T follicular helper cell (primary cell): Measurements from ENCODE around the gene CDY2A.
"Not testable (repeated sequence)": the region's sequence is repeated elsewhere in the genome, so short reads cannot be mapped to it uniquely, and the experiment has no call there.

Source experiments
- DNase-seq: peaks from one replicate; pipeline ENCODE4 v3.0.0-alpha.2; 2020; ENCODE audit warnings: low read depth
- total RNA-seq, 2 experiments: gene quantifications; one replicate each; lab custom pipeline; 2026; lab: John Stamatoyannopoulos, UW

CDY2A gene, protein sequence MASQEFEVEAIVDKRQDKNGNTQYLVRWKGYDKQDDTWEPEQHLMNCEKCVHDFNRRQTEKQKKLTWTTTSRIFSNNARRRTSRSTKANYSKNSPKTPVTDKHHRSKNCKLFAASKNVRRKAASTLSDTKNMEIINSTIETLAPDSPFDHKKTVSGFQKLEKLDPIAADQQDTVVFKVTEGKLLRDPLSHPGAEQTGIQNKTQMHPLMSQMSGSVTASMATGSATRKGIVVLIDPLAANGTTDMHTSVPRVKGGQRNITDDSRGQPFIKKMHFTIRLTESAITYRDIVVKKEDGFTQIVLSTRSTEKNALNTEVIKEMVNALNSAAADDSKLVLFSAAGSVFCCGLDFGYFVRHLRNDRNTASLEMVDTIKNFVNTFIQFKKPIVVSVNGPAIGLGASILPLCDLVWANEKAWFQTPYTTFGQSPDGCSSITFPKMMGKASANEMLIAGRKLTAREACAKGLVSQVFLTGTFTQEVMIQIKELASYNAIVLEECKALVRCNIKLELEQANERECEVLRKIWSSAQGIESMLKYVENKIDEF
- total RNA-seq = 0 reads per million in 2 experiments

DNA sequence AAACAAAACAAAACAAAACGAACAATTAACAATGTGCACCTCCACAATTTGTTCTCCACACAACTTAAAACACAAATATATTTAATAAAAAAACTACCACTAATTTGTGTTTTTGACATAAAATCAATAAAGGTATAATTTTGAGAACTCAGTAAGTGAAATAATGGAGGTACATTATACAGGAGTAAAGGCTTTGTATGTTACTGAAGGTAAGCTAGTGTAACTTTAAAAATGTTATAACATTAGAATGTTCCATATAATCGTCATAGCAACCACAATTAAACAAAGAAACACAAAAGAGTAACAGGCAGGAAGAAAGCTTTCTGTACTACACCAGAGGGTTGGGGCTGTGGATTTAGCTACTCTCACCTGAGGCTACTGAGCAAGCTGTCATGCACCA lies at the start of gene CDY2A:
Gene CDY2A (plus strand): TSS at position 301 of the 400 bp plus-strand sequence. CDS start 328 bp downstream, outside the sequence.
- DNase-seq = not testable (repeated sequence)

DNA sequence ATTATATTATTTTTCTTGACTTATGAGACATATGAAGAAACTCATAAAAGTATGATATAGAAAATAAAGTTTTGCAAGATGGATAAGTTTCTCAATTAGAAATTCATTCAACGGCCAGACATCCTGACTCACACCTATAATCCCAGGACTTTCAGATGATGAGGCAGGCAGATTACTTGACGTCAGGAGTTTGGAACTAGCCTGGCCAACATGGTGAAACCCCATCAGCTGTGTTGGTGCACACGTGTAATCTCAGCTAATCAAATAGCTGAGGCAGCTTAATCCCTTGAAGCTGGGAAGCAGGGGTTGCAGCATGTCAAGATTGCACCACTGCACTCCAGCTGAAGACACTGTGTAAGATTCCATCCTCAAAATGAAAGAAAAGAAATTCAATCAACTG lies 28.0 kb upstream of the CDY2A start:
- not testable (repeated sequence) for DNase-seq

DNA sequence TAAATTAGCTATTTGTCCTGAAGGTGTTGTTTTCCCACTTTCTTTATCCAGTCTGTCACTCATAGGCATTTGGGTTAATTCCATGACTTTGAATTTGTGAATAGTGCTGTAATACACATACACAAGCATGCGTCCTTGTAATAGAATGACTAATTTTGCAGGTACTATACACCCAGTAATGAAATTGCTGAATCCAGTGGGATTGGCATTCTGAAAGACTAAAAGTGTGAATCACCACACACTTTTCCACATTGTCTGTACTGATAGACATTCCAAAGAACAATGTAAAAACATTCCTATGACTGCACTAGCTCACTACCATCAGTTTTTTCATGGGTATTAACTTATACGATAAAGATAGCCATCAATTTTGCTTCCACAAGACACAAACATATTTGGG lies 27.3 kb upstream of the CDY2A start:
- DNase-seq = not testable (repeated sequence)

DNA sequence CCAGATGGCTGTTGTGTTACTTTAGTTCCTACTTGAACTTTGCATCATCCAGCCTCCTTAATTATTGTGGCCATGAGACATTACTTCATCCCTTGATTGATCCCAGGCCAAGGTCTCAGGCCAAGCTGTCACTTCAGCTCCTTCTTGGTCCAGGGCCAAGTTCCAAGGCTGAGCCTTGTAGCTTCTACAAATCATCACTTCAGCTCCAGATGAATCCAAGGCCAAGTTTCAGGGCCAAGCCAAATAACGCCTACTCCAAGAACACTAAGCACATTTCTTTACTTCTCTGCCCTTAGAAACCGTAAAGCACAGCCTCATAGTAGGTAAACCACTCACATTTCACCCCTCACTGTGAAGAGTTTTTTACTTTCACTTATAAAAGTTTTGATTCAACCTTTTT lies 1.7 kb upstream of the CDY2A start:
- DNase-seq = not testable (repeated sequence)

DNA sequence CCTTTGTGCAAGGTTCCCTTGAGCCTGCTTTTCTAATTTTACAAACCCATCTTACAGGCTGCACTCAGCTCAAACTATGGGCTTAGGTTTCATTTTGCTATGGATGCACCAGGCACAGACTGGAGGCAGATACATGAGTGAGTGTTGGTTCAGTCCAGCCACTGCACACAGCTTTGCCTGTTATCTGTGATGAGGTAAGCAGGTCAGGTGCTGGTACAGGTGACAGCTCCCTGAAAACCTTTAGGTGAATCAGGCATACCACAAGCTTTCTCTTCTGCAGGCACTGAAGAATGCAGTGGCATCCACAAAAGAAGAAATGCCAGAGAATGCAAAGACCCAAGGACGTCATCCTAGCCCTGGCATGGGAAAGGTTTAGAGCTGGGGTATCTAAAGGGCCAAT lies 3.3 kb downstream of the CDY2A start:
- DNase-seq = not testable (repeated sequence)

DNA sequence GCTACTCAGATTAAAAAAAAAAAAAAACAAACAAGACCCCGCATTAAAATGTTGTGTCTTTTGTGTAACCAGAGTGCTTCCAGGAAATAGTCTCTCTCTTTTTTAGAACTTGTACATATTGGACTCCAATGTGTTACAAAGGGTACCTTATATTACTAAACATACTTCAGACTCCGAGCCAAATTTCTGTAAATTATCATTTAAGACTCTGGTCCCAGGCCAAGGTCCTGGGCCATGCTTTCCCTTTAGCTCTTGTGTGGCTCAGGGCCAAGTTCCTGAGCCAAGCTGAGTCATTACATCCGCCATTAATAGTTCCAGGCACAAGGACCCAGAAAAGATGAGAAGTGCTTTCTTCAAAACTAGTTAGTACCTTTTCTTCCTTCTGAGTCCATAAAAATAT lies 4.6 kb downstream of the CDY2A start:
- not testable (repeated sequence) for DNase-seq

DNA sequence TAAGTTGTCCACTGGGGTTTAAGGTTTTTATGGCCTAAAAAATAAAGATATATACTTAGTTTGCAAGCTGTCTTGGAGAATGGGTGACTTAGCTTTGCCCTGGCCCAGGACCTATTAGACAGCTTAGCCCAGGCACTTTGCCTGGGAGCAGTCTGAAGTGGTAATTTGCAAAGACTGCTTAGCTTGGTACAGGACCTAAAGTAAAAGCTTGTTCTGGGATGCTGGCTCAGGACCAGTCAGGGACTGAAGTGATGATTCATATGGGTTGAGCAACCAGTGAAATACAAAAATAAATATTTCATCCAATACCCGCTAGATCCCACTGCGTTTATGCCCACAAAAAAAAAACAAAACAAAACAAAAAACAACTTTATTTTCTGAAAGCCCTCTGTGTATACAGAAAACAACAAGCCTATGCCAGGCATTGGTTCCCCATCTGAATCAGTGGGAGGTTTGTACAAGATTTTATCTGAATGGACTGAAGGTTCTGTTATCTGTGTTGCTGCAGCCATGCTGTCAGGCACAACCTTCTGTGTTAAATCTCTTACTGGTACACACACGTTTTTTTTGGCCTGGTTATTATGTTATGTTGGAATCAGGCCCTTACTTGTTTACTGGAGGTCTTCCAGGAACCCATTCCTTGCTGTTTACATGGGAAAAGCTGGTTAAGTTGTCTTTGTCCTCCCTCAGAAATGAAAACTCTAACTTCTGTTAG lies 8.7 kb downstream of the CDY2A start:
- not testable (repeated sequence) for DNase-seq

DNA sequence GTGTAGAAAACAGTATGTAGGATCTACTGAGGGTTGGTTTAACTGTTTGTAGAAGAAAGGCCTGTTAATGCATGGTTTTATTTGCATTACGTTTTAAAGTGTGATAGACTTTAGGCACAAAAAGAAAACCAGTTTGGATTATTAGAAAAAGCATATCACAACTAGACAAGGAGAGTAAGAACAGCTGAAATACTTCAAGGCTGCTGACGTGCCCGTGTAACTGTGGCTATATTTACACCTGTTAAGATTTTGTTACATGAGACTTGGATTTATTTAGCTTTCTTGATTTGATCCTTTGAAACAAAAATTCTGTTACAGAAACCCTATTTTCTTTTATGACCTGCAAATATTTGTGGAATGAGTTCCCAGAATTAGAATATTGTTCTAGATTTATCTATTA lies 9.3 kb downstream of the CDY2A start:
- not testable (repeated sequence) for DNase-seq

DNA sequence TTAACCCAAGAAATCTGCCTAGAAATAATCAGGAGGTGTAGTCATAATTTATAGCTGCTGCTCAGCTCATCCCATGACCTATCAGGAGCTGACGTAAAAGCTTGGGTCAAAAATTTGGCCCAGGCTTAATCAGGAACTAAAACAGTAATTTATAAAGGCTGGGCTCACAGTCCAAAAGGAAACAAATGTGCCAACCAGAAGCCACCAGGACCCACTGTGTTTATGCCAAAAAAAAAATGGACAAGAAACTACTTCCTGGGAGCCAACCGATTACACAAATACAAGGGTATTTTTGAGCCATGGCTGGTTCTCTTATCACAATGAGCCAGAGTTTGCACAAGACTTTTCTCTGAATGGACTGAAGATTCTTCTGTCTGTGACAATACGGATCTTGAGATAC lies 19.4 kb downstream of the CDY2A start:
- not testable (repeated sequence) for DNase-seq

DNA sequence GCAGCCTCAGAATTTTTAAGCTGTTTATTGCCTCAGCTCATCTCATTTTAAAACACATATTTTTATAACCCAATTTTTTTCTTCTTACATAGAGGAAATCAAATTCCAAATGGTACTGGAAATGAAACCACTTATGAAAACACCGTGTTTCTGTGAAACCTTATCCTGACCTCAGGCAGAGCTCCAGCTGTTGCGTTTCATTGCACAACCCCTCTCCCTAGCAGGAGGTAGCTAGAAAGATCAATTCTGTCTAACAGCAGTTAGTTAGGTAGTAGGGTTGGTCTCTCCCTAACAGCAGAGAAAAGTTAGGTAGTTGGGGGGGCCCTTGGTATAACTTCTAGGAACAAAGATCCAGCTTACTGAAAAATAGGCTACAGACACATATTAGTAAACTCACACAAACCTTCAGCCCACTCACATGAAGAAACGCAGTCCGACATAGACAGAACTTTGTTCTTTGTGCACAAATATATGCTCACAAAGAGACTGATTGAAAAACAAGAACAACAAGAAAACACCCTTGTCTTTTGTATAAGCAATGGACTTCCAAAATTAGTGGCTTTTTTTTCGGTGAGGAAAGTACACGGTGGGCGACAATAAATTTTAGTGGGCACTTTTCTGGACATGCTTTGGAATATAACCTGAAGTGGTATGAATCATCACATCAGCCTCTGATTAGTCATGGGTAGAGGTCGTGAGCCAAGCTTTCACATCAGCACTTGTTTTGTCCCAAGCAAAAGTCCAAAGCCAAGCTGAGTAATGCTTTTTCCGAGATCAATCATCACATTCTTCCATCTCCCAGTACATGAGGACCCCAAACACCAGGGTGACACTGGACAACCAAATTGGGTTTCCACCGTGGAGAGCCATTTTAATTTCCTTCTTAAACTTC lies 22.8 kb downstream of the CDY2A start:
- not testable (repeated sequence) for DNase-seq

DNA sequence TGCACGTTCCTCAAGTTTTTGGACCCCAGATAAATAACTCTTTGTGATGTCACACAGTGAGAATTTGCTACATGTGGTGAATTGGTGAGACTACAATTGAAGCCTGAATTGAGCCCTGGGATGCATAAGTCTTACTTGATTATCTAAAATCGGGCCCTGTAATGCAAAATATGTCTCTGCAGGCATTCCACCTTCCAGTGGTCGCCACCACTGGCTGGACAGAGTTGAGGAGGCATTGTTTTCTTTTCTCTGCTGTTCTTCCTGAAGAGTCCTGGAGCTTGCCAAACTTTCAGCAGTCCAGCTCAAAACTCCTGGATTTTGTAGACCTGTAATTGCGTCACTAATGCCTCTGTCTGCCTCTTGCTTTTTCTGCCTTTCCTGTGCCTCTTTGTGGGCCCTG lies 23.5 kb downstream of the CDY2A start:
- not testable (repeated sequence) for DNase-seq

DNA sequence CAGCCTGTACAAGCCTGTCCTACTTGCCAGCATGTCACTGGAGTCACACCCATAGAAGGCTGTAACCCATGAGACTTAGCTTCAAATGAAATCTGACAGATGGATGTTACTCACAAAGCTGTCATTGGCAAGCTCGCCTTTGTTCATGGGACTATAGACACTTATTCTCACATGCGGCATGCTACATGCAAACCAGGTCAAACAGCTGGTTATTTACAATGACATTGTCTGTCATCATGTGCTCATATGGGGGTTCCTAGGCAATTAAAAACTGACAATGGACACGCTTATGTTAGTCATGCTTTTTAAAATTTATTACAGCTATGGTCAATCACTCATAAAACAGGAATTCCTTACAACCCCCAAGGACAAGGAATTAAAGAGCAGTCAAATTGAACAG lies 30.9 kb downstream of the CDY2A start:
- not testable (repeated sequence) for DNase-seq

DNA sequence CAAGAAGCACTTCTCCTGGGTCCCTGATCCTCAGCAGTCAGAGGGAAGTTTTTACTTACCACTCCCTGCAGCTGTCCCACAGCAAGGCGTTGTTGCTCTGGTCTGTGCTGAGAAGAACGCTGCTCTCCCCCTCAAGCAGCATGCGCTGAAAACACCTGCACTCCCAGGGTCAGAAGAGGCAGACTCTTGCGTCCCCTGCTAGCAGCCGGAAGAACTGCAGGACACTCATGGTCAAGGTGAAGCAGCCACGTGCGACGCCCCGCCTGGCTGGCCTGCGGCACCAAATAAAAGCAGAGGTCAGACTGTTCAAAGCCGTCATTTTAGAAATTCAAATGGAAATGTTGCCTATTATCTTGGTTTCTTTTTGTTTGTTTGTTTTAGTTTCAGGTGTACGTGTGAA lies 47.9 kb downstream of the CDY2A start:
- not testable (repeated sequence) for DNase-seq
